Gastrocnemius medialis (tissue), 4 donors: Measurements from ENCODE around the gene PALLD. TPM values are rescaled to one million over a fixed set of nuclear protein-coding genes. Genes with fewer than 3 reads are reported as not detected.

Experiments used
- ATAC-seq, 2 donors: fragments of 150-250 bp; one replicate each; pipeline ENCODE4 v1.9.1; 2016
- DNase-seq, 2 donors: peaks; one replicate each; pipeline ENCODE4 v3.0.0-alpha.2; 2019
- H3K27ac ChIP-seq, 4 donors: fragments of 200-600 bp; sonication (generic); 1 replicate in 1 of 4; 2 replicates in 3 of 4; pipeline ENCODE4 v1.5.1; 2016 to 2018; ENCODE audit warnings: mild to moderate bottlenecking in 2 of 4, moderate library complexity in 1 of 4
- H3K27me3 ChIP-seq, 3 donors: fragments of 200-600 bp; sonication (generic) in 2 of 3; 1 replicate in 1 of 3; 2 replicates in 2 of 3; pipeline versions ENCODE4 v1.5.1 to v1.6.0; 2016 to 2019; ENCODE audit warnings: mild to moderate bottlenecking in 1 of 3, moderate library complexity in 1 of 3
- H3K36me3 ChIP-seq, 2 donors: fragments of 200-600 bp; sonication (generic) in 1 of 2; one replicate each; pipeline ENCODE4 v1.5.1; 2017 to 2018
- H3K4me1 ChIP-seq, 2 donors: fragments of 200-600 bp; sonication (generic) in 1 of 2; one replicate each; pipeline ENCODE4 v1.5.1; 2016 to 2017; ENCODE audit warnings: mild to moderate bottlenecking in 2 of 2
- H3K4me3 ChIP-seq, 4 donors: fragments of 200-600 bp; sonication (generic) in 3 of 4; 1 replicate in 1 of 4; 2 replicates in 3 of 4; pipeline ENCODE4 v1.5.1; 2016 to 2019; ENCODE audit warnings: mild to moderate bottlenecking in 2 of 4
- H3K9me3 ChIP-seq, 3 donors: fragments of 200-600 bp; sonication (generic) in 2 of 3; 1 replicate in 1 of 3; 2 replicates in 2 of 3; pipeline ENCODE4 v1.5.1; 2016 to 2019
- POLR2A ChIP-seq, 2 donors: fragments of 450-650 bp; IDR thresholded peaks; one replicate each; pipeline ENCODE4 v1.6.1; 2017; ENCODE audit warnings: antibody characterized with exemption in 2 of 2, mild to moderate bottlenecking in 2 of 2, moderate library complexity in 2 of 2
- in situ Hi-C, 4 donors: fragments of 200-750 bp; cut with MboI; loops; one replicate each; pipeline versions ENCODE4 v1.15.0 to v1.8.0; 2017; ENCODE audit warnings: low sequenced_read_pairs in 4 of 4
- intact Hi-C: fragments of 100-400 bp; cut with DNase I; formaldehyde crosslinking; loops from one replicate; pipeline ENCODE4 v1.15.1; 2023; ENCODE audit warnings: low total_unique reads
- total RNA-seq, 4 donors: library from RNA; depleted of rRNA; stranded (reverse); fragments of >200 nt; gene quantifications; one replicate each; pipeline versions ENCODE4 v1.1.0 to v1.2.3, GENCODE V29; 2016
- TF ChIP-seq, protein P1 (sequence below), 5 experiments: fragments of 450-650 bp in 3 of 5; fragments of 200-600 bp in 2 of 5; sonication (generic) in 2 of 5; IDR thresholded peaks in 4 of 5; conservative IDR thresholded peaks in 1 of 5; 1 replicate in 4 of 5; 2 replicates in 1 of 5; pipeline ENCODE4 v1.5.1; 2016 to 2019; ENCODE audit warnings: antibody characterized with exemption in 5 of 5, mild to moderate bottlenecking in 3 of 5, moderate library complexity in 3 of 5

PALLD gene
- total RNA-seq, 4 donors from 2014 or later: 165 to 439 (median 319) TPM

- Histone ChIP-seq H3K4me1 (peaks cover 10 to 31% of the 10 kb centered on the region in 2 donors), H3K27me3 (no peaks in the 10 kb centered on the region), H3K9me3 (no peaks in the 10 kb centered on the region), H3K4me3 (no peak overlapping the region), H3K36me3 (no peaks in the 10 kb centered on the region), H3K27ac (peak overlapping the region in 1 of 4 donors; percentile 3)
- DNase-seq (no peak), ATAC-seq (no peak)
- intact Hi-C loops (no loop called here), in situ Hi-C loops (no loop called here)
- TF ChIP-seq, protein P1, sequence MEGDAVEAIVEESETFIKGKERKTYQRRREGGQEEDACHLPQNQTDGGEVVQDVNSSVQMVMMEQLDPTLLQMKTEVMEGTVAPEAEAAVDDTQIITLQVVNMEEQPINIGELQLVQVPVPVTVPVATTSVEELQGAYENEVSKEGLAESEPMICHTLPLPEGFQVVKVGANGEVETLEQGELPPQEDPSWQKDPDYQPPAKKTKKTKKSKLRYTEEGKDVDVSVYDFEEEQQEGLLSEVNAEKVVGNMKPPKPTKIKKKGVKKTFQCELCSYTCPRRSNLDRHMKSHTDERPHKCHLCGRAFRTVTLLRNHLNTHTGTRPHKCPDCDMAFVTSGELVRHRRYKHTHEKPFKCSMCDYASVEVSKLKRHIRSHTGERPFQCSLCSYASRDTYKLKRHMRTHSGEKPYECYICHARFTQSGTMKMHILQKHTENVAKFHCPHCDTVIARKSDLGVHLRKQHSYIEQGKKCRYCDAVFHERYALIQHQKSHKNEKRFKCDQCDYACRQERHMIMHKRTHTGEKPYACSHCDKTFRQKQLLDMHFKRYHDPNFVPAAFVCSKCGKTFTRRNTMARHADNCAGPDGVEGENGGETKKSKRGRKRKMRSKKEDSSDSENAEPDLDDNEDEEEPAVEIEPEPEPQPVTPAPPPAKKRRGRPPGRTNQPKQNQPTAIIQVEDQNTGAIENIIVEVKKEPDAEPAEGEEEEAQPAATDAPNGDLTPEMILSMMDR (IDR thresholded peaks at IDR 0.05 in 4 of 5, conservative IDR thresholded peaks at IDR 0.05 in 1 of 5): no peak
- no peak for TF ChIP-seq POLR2A (IDR thresholded peaks at IDR 0.05)
These were observed 238.1 kb downstream of the PALLD start for GRCh38 chr4:168734703-168735678.

- peak overlapping the region in 1 of 4 donors; percentile 3 for H3K27ac ChIP-seq
- no peak for DNase-seq
- ATAC-seq: no peak
- intact Hi-C loops (no loop called here), in situ Hi-C loops (no loop called here)
- H3K36me3 ChIP-seq: no peaks in the 10 kb centered on the region
- no peak overlapping the region for H3K4me3 ChIP-seq
- no peaks in the 10 kb centered on the region for H3K9me3 ChIP-seq
- TF ChIP-seq, protein P1 (IDR thresholded peaks at IDR 0.05 in 4 of 5, conservative IDR thresholded peaks at IDR 0.05 in 1 of 5): no peak
- TF ChIP-seq POLR2A (IDR thresholded peaks at IDR 0.05): no peak
- peaks cover 10 to 26% of the 10 kb centered on the region in 2 donors for H3K4me1 ChIP-seq
- no peaks in the 10 kb centered on the region for H3K27me3 ChIP-seq
These were observed 238.9 kb downstream of the PALLD start for GRCh38 chr4:168735735-168736134.

DNA sequence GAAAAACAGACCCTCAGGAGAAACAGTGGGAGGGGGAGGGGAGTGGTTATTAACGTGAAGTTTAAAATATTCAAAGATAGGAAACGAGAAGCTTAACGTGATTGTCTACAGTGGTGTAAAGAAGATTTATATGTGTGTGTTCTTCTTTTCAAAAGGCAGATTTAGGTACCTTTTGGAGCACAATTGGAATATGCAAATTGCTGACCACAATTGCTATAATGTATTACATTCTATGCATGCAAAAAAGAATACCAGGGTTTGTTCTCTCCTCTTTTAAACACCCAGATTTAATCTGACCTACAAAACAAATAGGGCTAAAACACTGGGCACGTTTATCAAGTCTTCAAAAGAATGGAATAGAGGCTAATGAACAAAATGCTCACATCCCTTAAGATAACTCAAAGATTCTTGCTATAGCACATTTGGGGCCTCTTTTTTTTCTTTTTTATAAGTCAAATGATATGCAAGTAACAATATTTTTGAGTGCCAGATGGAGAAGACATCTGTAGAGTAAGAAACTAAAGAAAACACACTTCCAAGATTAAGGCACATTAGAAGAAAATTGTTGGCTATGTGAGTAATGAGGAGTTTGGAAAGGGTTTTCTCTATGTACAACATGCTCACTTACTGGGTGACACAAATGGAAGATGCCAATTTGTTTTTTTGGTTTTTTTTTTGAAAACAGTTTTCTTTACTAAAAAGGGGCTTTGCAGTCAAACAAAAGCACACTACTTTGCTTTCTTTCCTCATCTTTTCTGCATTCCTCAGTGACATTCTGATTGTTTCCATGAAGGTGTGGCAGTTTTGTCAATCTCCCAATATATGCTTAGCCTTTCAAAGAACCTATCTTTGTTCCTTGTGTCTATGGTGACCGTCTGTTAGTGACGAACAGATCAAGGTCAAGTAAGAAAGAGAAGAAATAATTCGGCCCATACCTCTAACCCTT is 240.3 kb downstream of the PALLD start:
- no peak overlapping the region for H3K27ac ChIP-seq

GRCh38 chr4:168737806-168738172 is 240.9 kb downstream of the PALLD start:
- no peaks in the 10 kb centered on the region for H3K27me3 ChIP-seq
- intact Hi-C loops (no loop called here), in situ Hi-C loops (no loop called here)
- ATAC-seq (no peak), DNase-seq (no peak)
- no peak overlapping the region for H3K4me3 ChIP-seq
- H3K9me3 ChIP-seq: no peaks in the 10 kb centered on the region
- TF ChIP-seq POLR2A (IDR thresholded peaks at IDR 0.05): no peak
- TF ChIP-seq, protein P1 (IDR thresholded peaks at IDR 0.05 in 4 of 5, conservative IDR thresholded peaks at IDR 0.05 in 1 of 5): no peak
- no peaks in the 10 kb centered on the region for H3K36me3 ChIP-seq
- H3K27ac ChIP-seq: no peak overlapping the region
- H3K4me1 ChIP-seq: peaks cover 10 to 14% of the 10 kb centered on the region in 2 donors

More for the DNA sequence above, 240.3 kb downstream of the PALLD start:
- peaks cover 10 to 17% of the 10 kb centered on the region in 2 donors for H3K4me1 ChIP-seq
- DNase-seq: no peak
- no peak overlapping the region for H3K4me3 ChIP-seq
- no peaks in the 10 kb centered on the region for H3K27me3 ChIP-seq
- H3K36me3 ChIP-seq: no peaks in the 10 kb centered on the region
- no peaks in the 10 kb centered on the region for H3K9me3 ChIP-seq
- in situ Hi-C loops (no loop called here), intact Hi-C loops (no loop called here)
- no peak for ATAC-seq
- TF ChIP-seq, protein P1 (IDR thresholded peaks at IDR 0.05 in 4 of 5, conservative IDR thresholded peaks at IDR 0.05 in 1 of 5): no peak
- TF ChIP-seq POLR2A (IDR thresholded peaks at IDR 0.05): no peak
